Posterior vena cava (tissue), 2 donors: ENCODE results near the gene TMEM163. TPM values are rescaled to one million over a fixed set of nuclear protein-coding genes. Genes with fewer than 3 reads are reported as not detected.

ENCODE experiments used
- DNase-seq: peaks from one replicate; pipeline ENCODE4 v3.0.0-alpha.2; 2020; ENCODE audit warnings: low spot score
- intact Hi-C, 2 donors: fragments of 100-400 bp; cut with DNase I; formaldehyde crosslinking; loops; one replicate each; pipeline versions ENCODE4 v1.14.1 to v1.14.2; 2022 to 2023
- total RNA-seq, 2 donors: library from RNA; stranded (reverse); fragmentation: NEBNext Ultra II Directional; extraction: Animal tissue kit (Norgen Biotek cat#: 25700); gene quantifications; one replicate each; pipeline ENCODE4 v1.2.1, GENCODE V29; 2021
- donor health status: DM: yes; HTN: yes; CAD: no.
- donor health status: DM: yes; HTN: yes; CAD: no.

TMEM163 gene
- total RNA-seq, 2 donors from 2014 or later, result 0.19 to 0.24 TPM

- intact Hi-C loops, result no loop called here
- no peak for DNase-seq
Measured at GRCh38 chr2:134455426-134455825, 263.4 kb downstream of the TMEM163 start.

GRCh38 chr2:134454931-134455330, 263.9 kb downstream of the TMEM163 start:
- intact Hi-C loops, result no loop called here

GRCh38 chr2:134454426-134454825, 264.4 kb downstream of the TMEM163 start:
- DNase-seq, result no peak
- intact Hi-C loops, result no loop called here

More at GRCh38 chr2:134454931-134455330, 263.9 kb downstream of the TMEM163 start:
- DNase-seq, result no peak

GRCh38 chr2:134453973-134454372, 264.8 kb downstream of the TMEM163 start:
- intact Hi-C loops, result no loop called here
- DNase-seq, result no peak

- DNase-seq, result no peak
- intact Hi-C loops, result no loop called here
Measured at GRCh38 chr2:134453476-134453875, 265.3 kb downstream of the TMEM163 start.

GRCh38 chr2:134452042-134452733, 266.6 kb downstream of the TMEM163 start:
- no peak for DNase-seq
- intact Hi-C loops, result no loop called here

- intact Hi-C loops, result no loop called here
- DNase-seq, result no peak
Measured at GRCh38 chr2:134451347-134451630, 267.5 kb downstream of the TMEM163 start.

GRCh38 chr2:134449751-134450513, 268.9 kb downstream of the TMEM163 start:
- DNase-seq, result no peak

GRCh38 chr2:134449157-134449556, 269.6 kb downstream of the TMEM163 start:
- intact Hi-C loops, result no loop called here
- DNase-seq, result no peak

More at GRCh38 chr2:134449751-134450513, 268.9 kb downstream of the TMEM163 start:
- intact Hi-C loops, result no loop called here

GRCh38 chr2:134448650-134449049, 270.1 kb downstream of the TMEM163 start:
- DNase-seq, result no peak

GRCh38 chr2:134447669-134448068, 271.1 kb downstream of the TMEM163 start:
- intact Hi-C loops, result no loop called here
- DNase-seq, result no peak

More at GRCh38 chr2:134448650-134449049, 270.1 kb downstream of the TMEM163 start:
- intact Hi-C loops, result no loop called here

- intact Hi-C loops, result no loop called here
- DNase-seq, result no peak
Measured at GRCh38 chr2:134446383-134447017, 272.3 kb downstream of the TMEM163 start.

- intact Hi-C loops, result no loop called here
- DNase-seq, result no peak
Measured at GRCh38 chr2:134445985-134446382, 272.8 kb downstream of the TMEM163 start.

- DNase-seq, result no peak
- intact Hi-C loops, result no loop called here
Measured at GRCh38 chr2:134445116-134445515, 273.7 kb downstream of the TMEM163 start.

- intact Hi-C loops, result no loop called here
- DNase-seq, result no peak
Measured at GRCh38 chr2:134443814-134444480, 274.9 kb downstream of the TMEM163 start.

- DNase-seq, result no peak
Measured at GRCh38 chr2:134441153-134441863, 277.5 kb downstream of the TMEM163 start.

GRCh38 chr2:134440336-134440909, 278.4 kb downstream of the TMEM163 start:
- no peak for DNase-seq
- intact Hi-C loops, result no loop called here

More at GRCh38 chr2:134441153-134441863, 277.5 kb downstream of the TMEM163 start:
- intact Hi-C loops, result no loop called here

- intact Hi-C loops, result no loop called here
- no peak for DNase-seq
Measured at GRCh38 chr2:134438371-134438770, 280.4 kb downstream of the TMEM163 start.

GRCh38 chr2:134436706-134437105, 282.1 kb downstream of the TMEM163 start:
- DNase-seq, result no peak
- intact Hi-C loops, result no loop called here
